Gastroesophageal sphincter (tissue), 3 donors: ENCODE results near the gene KIR3DL3.

ENCODE experiments used
- CTCF ChIP-seq, 4 experiments: fragments of 200-600 bp in 2 of 4; fragments of 450-650 bp in 2 of 4; sonication (generic) in 1 of 4; IDR thresholded peaks; one replicate each; pipeline ENCODE4 v1.5.1; 2017 to 2019; ENCODE audit warnings: antibody characterized with exemption in 4 of 4, mild to moderate bottlenecking in 2 of 4, moderate library complexity in 2 of 4
- POLR2AphosphoS5 ChIP-seq: sonication (generic); formaldehyde crosslinking; IDR thresholded peaks from one replicate; pipeline ENCODE4 v1.6.1; 2017; ENCODE audit warnings: antibody characterized with exemption

GRCh38 chr19:54709212-54709948, 14.9 kb upstream of the KIR3DL3 start:
- TF ChIP-seq POLR2AphosphoS5 (no peak), CTCF (IDR thresholded peaks at IDR 0.05) (no peak)
